K562 (cell line): ENCODE measurements around the gene MAP3K12. TPM values are rescaled to one million over a fixed set of nuclear protein-coding genes. Genes with fewer than 3 reads are reported as not detected.

Experiments
- BRD4 ChIP-seq: fragments of 200-600 bp; sonication (generic); IDR thresholded peaks from 2 replicates; pipeline ENCODE4 v1.6.1; 2017; ENCODE audit warnings: inconsistent platforms
- CHAMP1 ChIP-seq: fragments of 450-650 bp; IDR thresholded peaks from 2 replicates; pipeline ENCODE4 v1.6.1; 2016; ENCODE audit warnings: mild to moderate bottlenecking
- DDX20 ChIP-seq: fragments of 450-650 bp; IDR thresholded peaks from 2 replicates; pipeline ENCODE4 v1.6.1; 2016; ENCODE audit warnings: missing genetic modification characterization, low read depth, mild to moderate bottlenecking, missing compliant biosample characterization, moderate library complexity
- DPF2 ChIP-seq: fragments of 450-650 bp; IDR thresholded peaks from 2 replicates; pipeline ENCODE4 v1.6.1; 2016
- GABPA ChIP-seq: fragments of 200-800 bp; sonication (Bioruptor generic); conservative IDR thresholded peaks from 2 replicates; pipeline ENCODE4 v1.6.1; 2016; ENCODE audit warnings: low read depth, missing genetic modification characterization, missing compliant biosample characterization
- HNRNPLL ChIP-seq: fragments of 200-400 bp; formaldehyde crosslinking; IDR thresholded peaks from 2 replicates; pipeline ENCODE4 v1.6.1; 2017; ENCODE audit warnings: low read length, low read depth, mild to moderate bottlenecking; ENCODE audit not compliant: poor library complexity, severe bottlenecking
- HNRNPUL1 ChIP-seq: fragments of 200-400 bp; formaldehyde crosslinking; IDR thresholded peaks from 2 replicates; pipeline ENCODE4 v1.6.1; 2017; ENCODE audit warnings: low read length
- JUN ChIP-seq, 2 experiments: sonication (generic) in 1 of 2; formaldehyde crosslinking in 1 of 2; IDR thresholded peaks; 2 replicates each; pipeline versions ENCODE4 v1.6.1 to v1.8.0; 2012 to 2022; ENCODE audit warnings: borderline replicate concordance in 2 of 2, mild to moderate bottlenecking in 2 of 2, improper control_type of control experiment in 1 of 2, low read depth in 1 of 2, low read length in 1 of 2, missing genetic modification reagents in 1 of 2
- POLR2G ChIP-seq: fragments of 200-400 bp; formaldehyde crosslinking; IDR thresholded peaks from 2 replicates; pipeline ENCODE4 v1.6.1; 2017; ENCODE audit warnings: low read depth, mild to moderate bottlenecking, antibody characterized with exemption, low read length, moderate library complexity
- REST ChIP-seq, 2 experiments: fragments of 450-650 bp; formaldehyde crosslinking in 1 of 2; IDR thresholded peaks; 2 replicates each; pipeline versions ENCODE4 v1.4.0 to v1.6.1; 2014 to 2020; ENCODE audit warnings: mild to moderate bottlenecking in 2 of 2, borderline replicate concordance in 1 of 2, low read depth in 1 of 2
- SMAD3 ChIP-seq: fragments of 450-650 bp; formaldehyde crosslinking; conservative IDR thresholded peaks from 2 replicates; pipeline ENCODE4 v1.4.0; 2020; ENCODE audit warnings: mild to moderate bottlenecking
- SRSF1 ChIP-seq: fragments of 200-400 bp; formaldehyde crosslinking; IDR thresholded peaks from 2 replicates; pipeline ENCODE4 v1.6.1; 2017; ENCODE audit warnings: mild to moderate bottlenecking, low read depth, low read length, moderate library complexity
- TARDBP ChIP-seq: fragments of 450-650 bp; IDR thresholded peaks from 2 replicates; pipeline ENCODE4 v1.6.1; 2016
- ZFP30 ChIP-seq: fragments of 250-450 bp; sonication (Bioruptor Pico); IDR thresholded peaks from 2 replicates; pipeline ENCODE4 v1.8.0; 2022; ENCODE audit warnings: moderate library complexity, mild to moderate bottlenecking, inconsistent platforms, borderline replicate concordance
- ZFPM2 ChIP-seq: fragments of 250-450 bp; sonication (Bioruptor Pico); IDR thresholded peaks from 2 replicates; pipeline ENCODE4 v1.5.1; 2022; ENCODE audit warnings: mild to moderate bottlenecking
- ZKSCAN3 ChIP-seq: fragments of 250-450 bp; sonication (Bioruptor Pico); IDR thresholded peaks from 2 replicates; pipeline ENCODE4 v1.4.0; 2020
- polyA plus RNA-seq, 8 experiments: library from polyadenylated mRNA; depleted of rRNA in 4 of 8; stranded (reverse) in 5 of 8; unstranded in 3 of 8; fragments of >200 nt; fragmentation: Nextera tagmentation in 2 of 8; fragmentation: Illumina TruSeq in 1 of 8; extraction: Ambion mirVana in 2 of 8; extraction: Trizol in 1 of 8; gene quantifications; 2 replicates each; pipeline versions ENCODE4 v1.2.1 to v1.2.3, GENCODE V29; 2011 to 2014; ENCODE audit warnings: inconsistent platforms in 1 of 8, missing spikeins in 1 of 8
- total RNA-seq, 7 experiments: library from RNA; depleted of rRNA in 6 of 7; stranded (reverse); fragments of >200 nt in 6 of 7; fragmentation: Illumina TruSeq in 2 of 7; extraction: Trizol in 2 of 7; gene quantifications; 2 replicates each; pipeline versions ENCODE4 v1.2.1 to v1.2.3, GENCODE V29; 2011 to 2021; ENCODE audit warnings: low replicate concordance in 1 of 7
- TF ChIP-seq, protein P1 (sequence below): fragments of 250-450 bp; sonication (Bioruptor Pico); IDR thresholded peaks from 2 replicates; pipeline ENCODE4 v1.8.0; 2021; ENCODE audit warnings: moderate library complexity, mild to moderate bottlenecking, inconsistent platforms

MAP3K12 gene
- total and polyA plus RNA-seq, 9 of the 15 experiments (the other 6 are each of a cell fraction or from before 2014, with no cell fraction given) = 0.10 to 2.4 (median 1.6) TPM

DNA sequence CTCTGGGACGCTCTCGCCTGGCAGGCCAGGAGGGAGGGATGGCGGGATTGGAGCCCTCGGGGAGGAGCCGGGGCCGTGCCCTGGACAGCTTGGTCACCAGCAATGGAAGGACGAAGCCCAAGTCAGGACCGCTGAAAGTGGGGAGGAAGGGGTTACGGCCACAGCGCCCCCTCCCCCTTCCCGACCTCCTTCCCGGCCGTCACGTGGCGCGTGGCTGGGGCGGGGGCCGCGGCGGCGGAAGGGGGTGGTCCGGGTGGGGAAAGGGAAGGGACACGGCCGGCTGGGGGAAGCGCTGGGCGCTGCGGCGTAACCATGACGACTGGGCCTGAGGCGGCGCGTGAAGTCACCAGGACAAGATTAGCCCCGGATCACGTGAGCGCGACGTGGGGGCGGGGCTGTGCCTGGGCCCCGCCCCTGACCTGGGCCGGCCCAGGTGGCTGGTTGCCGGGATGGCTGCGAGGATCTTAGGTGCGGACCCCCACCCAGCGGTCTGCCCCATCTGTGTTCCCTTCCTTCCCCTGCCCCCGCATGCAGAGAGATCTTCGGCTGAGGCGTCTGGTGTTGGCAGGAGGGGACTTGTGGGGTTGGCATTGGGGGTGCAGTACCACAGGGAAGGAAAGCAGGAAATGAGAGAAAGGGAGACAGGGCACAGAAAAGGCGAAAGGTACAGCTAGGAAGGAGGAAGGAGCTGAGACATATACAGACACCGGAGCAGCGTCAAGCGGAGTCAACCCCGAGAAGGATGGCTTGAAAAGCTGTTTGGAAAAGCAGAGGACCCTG is 6.2 kb downstream of the MAP3K12 start (continued):
- TF ChIP-seq ZKSCAN3 (CRISPR knock-in tag) = no peak
- no peak for TF ChIP-seq DPF2
- peak; percentile 70 for TF ChIP-seq POLR2G
- no peak for TF ChIP-seq ZFP30
- no peak for TF ChIP-seq TARDBP
- peak; percentile 30; the same call in 1 of the 2 replicates for TF ChIP-seq GABPA (tag)
- TF ChIP-seq BRD4 = no peak
- TF ChIP-seq, protein P1, sequence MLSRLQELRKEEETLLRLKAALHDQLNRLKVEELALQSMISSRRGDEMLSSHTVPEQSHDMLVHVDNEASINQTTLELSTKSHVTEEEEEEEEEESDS (CRISPR knock-in tag) = no peak
- peak; percentile 70 for TF ChIP-seq REST (IDR thresholded peaks at IDR 0.05; ENCODE audit: borderline replicate concordance)
- TF ChIP-seq REST (CRISPR knock-in tag; IDR thresholded peaks at IDR 0.05; ENCODE audit: low read depth) = no peak
- TF ChIP-seq JUN (IDR thresholded peaks at IDR 0.05; ENCODE audit: borderline replicate concordance, low read depth, low read length) = peak; percentile 78
- TF ChIP-seq JUN (CRISPR knock-in tag; IDR thresholded peaks at IDR 0.05; ENCODE audit: borderline replicate concordance) = peak; percentile 58; the same call in 1 of the 2 replicates
- TF ChIP-seq SRSF1 = no peak
- TF ChIP-seq HNRNPLL = no peak
- no peak for TF ChIP-seq SMAD3 (CRISPR knock-in tag)
- TF ChIP-seq HNRNPUL1 = no peak
- no peak for TF ChIP-seq DDX20 (tag)
- TF ChIP-seq CHAMP1 = no peak
- no peak for TF ChIP-seq ZFPM2 (CRISPR knock-in tag)
